Keratinocyte (primary cell): ENCODE measurements around the gene FGF12.

ENCODE experiments used
- EZH2 ChIP-seq: IDR thresholded peaks from one replicate; pipeline ENCODE4 v1.6.1; 2012; ENCODE audit warnings: inconsistent platforms, mild to moderate bottlenecking, low read length, moderate library complexity
- TF ChIP-seq, protein P1 (sequence below), 3 experiments: IDR thresholded peaks in 1 of 3; conservative IDR thresholded peaks in 1 of 3; optimal IDR thresholded peaks in 1 of 3; 2 replicates in 2 of 3; 3 replicates in 1 of 3; pipeline versions ENCODE3 to v1.5.1; 2011; ENCODE audit warnings: low read length in 3 of 3, mild to moderate bottlenecking in 3 of 3, moderate library complexity in 2 of 3, control low read depth in 1 of 3, inconsistent platforms in 1 of 3; ENCODE audit not compliant: insufficient read depth in 2 of 3; ENCODE audit errors: extremely low read depth in 1 of 3

DNA sequence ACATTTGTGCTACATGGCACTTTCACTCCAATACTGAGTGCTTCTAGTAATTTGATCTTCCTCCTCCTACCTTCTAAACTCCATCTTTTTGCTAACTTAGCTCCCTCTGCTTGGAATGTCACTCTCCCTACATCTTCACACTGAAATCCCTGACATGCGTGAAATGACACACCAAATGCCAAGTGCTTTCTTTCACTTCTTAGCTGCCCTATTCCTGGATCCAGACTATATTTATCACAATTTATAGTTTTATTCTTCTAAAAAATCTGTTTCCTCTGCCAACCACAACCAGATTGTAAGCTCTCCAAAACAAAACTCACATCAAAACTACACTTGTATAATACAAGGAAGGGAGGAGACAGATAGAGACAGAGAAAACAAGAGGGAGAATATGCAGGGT is 387.3 kb downstream of the FGF12 start:
- TF ChIP-seq, protein P1, sequence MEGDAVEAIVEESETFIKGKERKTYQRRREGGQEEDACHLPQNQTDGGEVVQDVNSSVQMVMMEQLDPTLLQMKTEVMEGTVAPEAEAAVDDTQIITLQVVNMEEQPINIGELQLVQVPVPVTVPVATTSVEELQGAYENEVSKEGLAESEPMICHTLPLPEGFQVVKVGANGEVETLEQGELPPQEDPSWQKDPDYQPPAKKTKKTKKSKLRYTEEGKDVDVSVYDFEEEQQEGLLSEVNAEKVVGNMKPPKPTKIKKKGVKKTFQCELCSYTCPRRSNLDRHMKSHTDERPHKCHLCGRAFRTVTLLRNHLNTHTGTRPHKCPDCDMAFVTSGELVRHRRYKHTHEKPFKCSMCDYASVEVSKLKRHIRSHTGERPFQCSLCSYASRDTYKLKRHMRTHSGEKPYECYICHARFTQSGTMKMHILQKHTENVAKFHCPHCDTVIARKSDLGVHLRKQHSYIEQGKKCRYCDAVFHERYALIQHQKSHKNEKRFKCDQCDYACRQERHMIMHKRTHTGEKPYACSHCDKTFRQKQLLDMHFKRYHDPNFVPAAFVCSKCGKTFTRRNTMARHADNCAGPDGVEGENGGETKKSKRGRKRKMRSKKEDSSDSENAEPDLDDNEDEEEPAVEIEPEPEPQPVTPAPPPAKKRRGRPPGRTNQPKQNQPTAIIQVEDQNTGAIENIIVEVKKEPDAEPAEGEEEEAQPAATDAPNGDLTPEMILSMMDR (optimal IDR thresholded peaks at IDR 0.05 in 1 of 3, IDR thresholded peaks at IDR 0.05 in 1 of 3, conservative IDR thresholded peaks at IDR 0.05 in 1 of 3; ENCODE audit: extremely low read depth in 1 of 3, insufficient read depth in 2 of 3, low read length in 3 of 3) = no peak
- no peak for TF ChIP-seq EZH2
